ENCODE results near the gene GALNT15. TPM values are rescaled to one million over a fixed set of nuclear protein-coding genes. Genes with fewer than 3 reads are reported as not detected.

GALNT15 gene
- total and polyA plus RNA-seq, 2 donors (not counting 1 experiment from before 2014, with no cell fraction given), result 10.7 to 37.7 TPM

DNA sequence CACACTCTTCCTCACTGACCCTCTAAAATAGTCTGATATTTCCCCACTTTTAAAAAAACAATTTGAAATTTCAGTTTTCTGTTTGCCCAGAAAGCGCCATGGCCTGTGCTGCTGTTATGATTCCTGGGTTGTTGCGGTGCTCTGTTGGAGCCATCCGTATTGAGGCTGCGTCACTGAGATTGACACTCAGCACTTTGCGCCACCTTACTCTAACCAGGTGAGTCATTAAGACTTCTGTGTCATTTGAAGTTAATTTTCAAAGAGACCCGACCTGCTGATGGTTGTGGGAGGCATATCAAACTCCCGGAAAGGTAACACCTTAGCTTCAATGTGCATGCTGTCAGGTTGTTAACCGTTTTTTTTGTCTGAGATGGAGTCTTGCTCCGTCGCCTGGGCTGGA is 96.4 kb downstream of the GALNT15 start:
- Histone ChIP-seq H3K27ac (ENCODE audit: insufficient read depth, low read length) (no peak overlapping the region), H3K27me3 (ENCODE audit: control insufficient read depth, insufficient read depth, low read length) (no peaks in the 10 kb centered on the region), H3K9me3 (ENCODE audit: control insufficient read depth, insufficient read depth, low read depth, low read length) (no peaks in the 10 kb centered on the region), H2AFZ (ENCODE audit: low read length) (no peak overlapping the region), H3K4me3 (replicated peaks in 1 of 4; ENCODE audit: control extremely low read depth in 1 of 4, insufficient read depth in 1 of 4, low read depth in 3 of 4, low read length in 4 of 4) (no peak overlapping the region), H3K4me1 (ENCODE audit: control insufficient read depth, extremely low read depth, insufficient read depth, low read length) (peaks cover 2% of the 10 kb centered on the region), H4K20me1 (ENCODE audit: control insufficient read depth, extremely low read depth, insufficient read depth, low read length) (no peaks in the 10 kb centered on the region), H3K36me3 (ENCODE audit: control insufficient read depth, insufficient read depth, low read length) (no peaks in the 10 kb centered on the region), H3K79me2 (ENCODE audit: control insufficient read depth, insufficient read depth, low read length) (no peaks in the 10 kb centered on the region), H3K4me2 (ENCODE audit: extremely low read depth, insufficient read depth, low read length) (no peak overlapping the region), H3K9ac (ENCODE audit: insufficient read depth, low read length) (no peak overlapping the region)
- no peak for DNase-seq (ENCODE audit: low read depth in 2 of 2)
- TF ChIP-seq, protein P1, sequence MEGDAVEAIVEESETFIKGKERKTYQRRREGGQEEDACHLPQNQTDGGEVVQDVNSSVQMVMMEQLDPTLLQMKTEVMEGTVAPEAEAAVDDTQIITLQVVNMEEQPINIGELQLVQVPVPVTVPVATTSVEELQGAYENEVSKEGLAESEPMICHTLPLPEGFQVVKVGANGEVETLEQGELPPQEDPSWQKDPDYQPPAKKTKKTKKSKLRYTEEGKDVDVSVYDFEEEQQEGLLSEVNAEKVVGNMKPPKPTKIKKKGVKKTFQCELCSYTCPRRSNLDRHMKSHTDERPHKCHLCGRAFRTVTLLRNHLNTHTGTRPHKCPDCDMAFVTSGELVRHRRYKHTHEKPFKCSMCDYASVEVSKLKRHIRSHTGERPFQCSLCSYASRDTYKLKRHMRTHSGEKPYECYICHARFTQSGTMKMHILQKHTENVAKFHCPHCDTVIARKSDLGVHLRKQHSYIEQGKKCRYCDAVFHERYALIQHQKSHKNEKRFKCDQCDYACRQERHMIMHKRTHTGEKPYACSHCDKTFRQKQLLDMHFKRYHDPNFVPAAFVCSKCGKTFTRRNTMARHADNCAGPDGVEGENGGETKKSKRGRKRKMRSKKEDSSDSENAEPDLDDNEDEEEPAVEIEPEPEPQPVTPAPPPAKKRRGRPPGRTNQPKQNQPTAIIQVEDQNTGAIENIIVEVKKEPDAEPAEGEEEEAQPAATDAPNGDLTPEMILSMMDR (conservative IDR thresholded peaks at IDR 0.05 in 1 of 2, IDR thresholded peaks at IDR 0.05 in 1 of 2; ENCODE audit: low read depth in 1 of 2, low read length in 2 of 2), result no peak
- no peak for TF ChIP-seq EZH2 (IDR thresholded peaks at IDR 0.05; ENCODE audit: low read length, missing control alignments)

DNA sequence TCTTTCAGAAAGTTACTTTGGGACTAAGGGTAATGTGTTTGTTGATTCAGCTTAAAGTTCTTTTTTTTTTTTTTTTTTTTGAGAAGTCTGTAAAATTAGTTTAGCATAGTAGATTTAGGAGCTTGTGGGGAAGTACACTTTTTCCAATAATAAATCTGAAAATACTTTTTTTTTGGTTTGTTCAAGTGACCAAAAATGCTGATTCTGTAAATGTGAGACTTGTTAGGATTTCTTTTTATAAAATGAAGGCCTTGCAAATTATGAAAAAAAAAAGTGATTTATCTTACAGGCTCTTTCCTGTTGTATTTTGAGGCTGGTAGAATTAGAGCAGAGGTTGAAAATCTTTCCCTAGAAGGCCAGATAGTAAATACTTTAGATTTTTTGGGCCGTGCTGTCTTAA is 98.1 kb downstream of the GALNT15 start:
- no peak overlapping the region for H3K4me3 ChIP-seq (replicated peaks in 1 of 4; ENCODE audit: control extremely low read depth in 1 of 4, insufficient read depth in 1 of 4, low read depth in 3 of 4, low read length in 4 of 4)
- H3K4me2 ChIP-seq (ENCODE audit: extremely low read depth, insufficient read depth, low read length), result no peak overlapping the region
- H3K9ac ChIP-seq (ENCODE audit: insufficient read depth, low read length), result no peak overlapping the region
- no peak for DNase-seq (ENCODE audit: low read depth in 2 of 2)
- no peak overlapping the region for H2AFZ ChIP-seq (ENCODE audit: low read length)
- no peaks in the 10 kb centered on the region for H3K36me3 ChIP-seq (ENCODE audit: control insufficient read depth, insufficient read depth, low read length)
- H4K20me1 ChIP-seq (ENCODE audit: control insufficient read depth, extremely low read depth, insufficient read depth, low read length), result no peaks in the 10 kb centered on the region
- no peak overlapping the region for H3K27ac ChIP-seq (ENCODE audit: insufficient read depth, low read length)
- H3K27me3 ChIP-seq (ENCODE audit: control insufficient read depth, insufficient read depth, low read length), result no peaks in the 10 kb centered on the region
- no peak for TF ChIP-seq EZH2 (IDR thresholded peaks at IDR 0.05; ENCODE audit: low read length, missing control alignments)
- TF ChIP-seq, protein P1 (conservative IDR thresholded peaks at IDR 0.05 in 1 of 2, IDR thresholded peaks at IDR 0.05 in 1 of 2; ENCODE audit: low read depth in 1 of 2, low read length in 2 of 2), result no peak
- H3K4me1 ChIP-seq (ENCODE audit: control insufficient read depth, extremely low read depth, insufficient read depth, low read length), result no peaks in the 10 kb centered on the region
- no peaks in the 10 kb centered on the region for H3K9me3 ChIP-seq (ENCODE audit: control insufficient read depth, insufficient read depth, low read depth, low read length)
- H3K79me2 ChIP-seq (ENCODE audit: control insufficient read depth, insufficient read depth, low read length), result no peaks in the 10 kb centered on the region

DNA sequence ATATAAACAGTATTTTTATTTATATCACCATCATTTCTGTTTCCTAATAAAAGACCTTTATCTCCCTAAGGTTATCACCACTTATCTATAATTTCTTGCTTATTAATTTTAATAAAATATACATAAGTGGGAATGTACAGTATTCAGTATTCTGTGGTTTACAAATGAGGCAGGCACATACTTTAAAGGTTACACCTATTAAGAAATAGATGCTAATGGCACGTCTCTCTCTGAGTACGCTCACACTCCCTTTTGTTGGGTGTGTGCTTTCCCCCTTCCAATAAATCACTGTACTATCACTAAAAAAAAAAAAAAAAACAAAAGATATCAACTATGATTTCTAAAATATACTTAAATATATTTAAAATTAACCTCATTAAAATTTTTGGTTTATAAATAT is 99.4 kb downstream of the GALNT15 start:
- H3K27me3 ChIP-seq (ENCODE audit: control insufficient read depth, insufficient read depth, low read length), result no peaks in the 10 kb centered on the region
- no peak overlapping the region for H3K4me2 ChIP-seq (ENCODE audit: extremely low read depth, insufficient read depth, low read length)
- H3K4me3 ChIP-seq (replicated peaks in 1 of 4; ENCODE audit: control extremely low read depth in 1 of 4, insufficient read depth in 1 of 4, low read depth in 3 of 4, low read length in 4 of 4), result no peak overlapping the region
- no peaks in the 10 kb centered on the region for H4K20me1 ChIP-seq (ENCODE audit: control insufficient read depth, extremely low read depth, insufficient read depth, low read length)
- H3K27ac ChIP-seq (ENCODE audit: insufficient read depth, low read length), result no peak overlapping the region
- TF ChIP-seq EZH2 (IDR thresholded peaks at IDR 0.05; ENCODE audit: low read length, missing control alignments), result no peak
- TF ChIP-seq, protein P1 (conservative IDR thresholded peaks at IDR 0.05 in 1 of 2, IDR thresholded peaks at IDR 0.05 in 1 of 2; ENCODE audit: low read depth in 1 of 2, low read length in 2 of 2), result no peak
- H3K79me2 ChIP-seq (ENCODE audit: control insufficient read depth, insufficient read depth, low read length), result no peaks in the 10 kb centered on the region
- H2AFZ ChIP-seq (ENCODE audit: low read length), result no peak overlapping the region
- no peaks in the 10 kb centered on the region for H3K9me3 ChIP-seq (ENCODE audit: control insufficient read depth, insufficient read depth, low read depth, low read length)
- no peaks in the 10 kb centered on the region for H3K4me1 ChIP-seq (ENCODE audit: control insufficient read depth, extremely low read depth, insufficient read depth, low read length)
- H3K36me3 ChIP-seq (ENCODE audit: control insufficient read depth, insufficient read depth, low read length), result no peaks in the 10 kb centered on the region
- DNase-seq (ENCODE audit: low read depth in 2 of 2), result no peak
- no peak overlapping the region for H3K9ac ChIP-seq (ENCODE audit: insufficient read depth, low read length)

All from fibroblast of lung (primary cell).